DOHH2 (cell line): Measurements from ENCODE around the gene TIMELESS.

Experiments
- H3F3A ChIP-seq: fragments of 200-600 bp; sonication (generic), shearing (Covaris generic); 2 replicates; pipeline ENCODE4 v1.6.0; 2016; ENCODE audit warnings: antibody characterized with exemption, mild to moderate bottlenecking; ENCODE audit not compliant: control insufficient read depth, insufficient read depth
- H3K27ac ChIP-seq: fragments of 200-600 bp; sonication (generic); 2 replicates; pipeline ENCODE4 v1.5.1; 2014; ENCODE audit warnings: low read depth, mild to moderate bottlenecking, low read length, moderate library complexity
- H3K27me3 ChIP-seq: fragments of 200-600 bp; sonication (generic); 2 replicates; pipeline ENCODE4 v1.6.1; 2014; ENCODE audit warnings: mild to moderate bottlenecking, low read length, mixed read lengths; ENCODE audit not compliant: control insufficient read depth
- H3K36me3 ChIP-seq: fragments of 200-600 bp; sonication (generic); 2 replicates; pipeline ENCODE4 v1.6.1; 2014; ENCODE audit warnings: mild to moderate bottlenecking, low read length, moderate library complexity, mixed read lengths; ENCODE audit not compliant: control insufficient read depth
- H3K4me1 ChIP-seq: fragments of 200-600 bp; sonication (generic); 2 replicates; pipeline ENCODE4 v1.6.1; 2014; ENCODE audit warnings: mild to moderate bottlenecking, low read length, mixed read lengths; ENCODE audit not compliant: control insufficient read depth
- H3K4me2 ChIP-seq: fragments of 200-600 bp; sonication (generic); 2 replicates; pipeline ENCODE4 v1.6.0; 2014; ENCODE audit warnings: mild to moderate bottlenecking, low read length, moderate library complexity
- H3K4me3 ChIP-seq: fragments of 200-600 bp; sonication (generic); 2 replicates; pipeline ENCODE4 v1.5.1; 2014; ENCODE audit warnings: mild to moderate bottlenecking, low read length, mixed read lengths
- H3K79me2 ChIP-seq: fragments of 200-600 bp; sonication (generic); 2 replicates; pipeline ENCODE4 v1.6.1; 2014; ENCODE audit warnings: mild to moderate bottlenecking, low read length, mixed read lengths; ENCODE audit not compliant: control insufficient read depth
- H3K9me2 ChIP-seq: fragments of 200-600 bp; sonication (generic); replicated peaks from 2 replicates; pipeline ENCODE4 v1.6.1; 2014; ENCODE audit warnings: mild to moderate bottlenecking, low read length, mixed read lengths; ENCODE audit not compliant: control insufficient read depth
- H3K9me3 ChIP-seq: fragments of 200-600 bp; sonication (generic); 2 replicates; pipeline ENCODE4 v1.6.1; 2014; ENCODE audit warnings: antibody characterized with exemption, low read length, mixed read lengths; ENCODE audit not compliant: control insufficient read depth, insufficient read depth
- H4K20me1 ChIP-seq: fragments of 200-600 bp; sonication (generic); 2 replicates; pipeline ENCODE4 v1.6.0; 2014; ENCODE audit warnings: low read depth, mild to moderate bottlenecking, antibody characterized with exemption, low read length, moderate library complexity; ENCODE audit not compliant: control insufficient read depth, insufficient read depth
- CTCF ChIP-seq: fragments of 200-600 bp; sonication (generic); IDR thresholded peaks from one replicate; pipeline ENCODE4 v1.5.1; 2014; ENCODE audit warnings: antibody characterized with exemption, mild to moderate bottlenecking, low read depth, low read length; ENCODE audit not compliant: poor library complexity, severe bottlenecking
- EZH2phosphoT487 ChIP-seq: fragments of 200-600 bp; sonication (generic); IDR thresholded peaks from 2 replicates; pipeline ENCODE4 v1.6.1; 2017; ENCODE audit warnings: borderline replicate concordance, mild to moderate bottlenecking, antibody characterized with exemption, low read length, moderate library complexity, mixed read lengths

The TIMELESS gene

GRCh38 chr12:56425193-56425592 is 24.0 kb downstream of the TIMELESS start:
- Histone ChIP-seq H3K4me3 (no peak overlapping the region), H3K36me3 (peaks cover 88% of the 10 kb centered on the region), H3K9me3 (no peaks in the 10 kb centered on the region)

GRCh38 chr12:56420411-56420810 is 28.8 kb downstream of the TIMELESS start:
- no peaks in the 10 kb centered on the region for H3K79me2 ChIP-seq
- no peaks in the 10 kb centered on the region for H3K9me2 ChIP-seq
- H3K4me3 ChIP-seq: no peak overlapping the region
- no peaks in the 10 kb centered on the region for H3K27me3 ChIP-seq
- H4K20me1 ChIP-seq: no peaks in the 10 kb centered on the region
- no peaks in the 10 kb centered on the region for H3F3A ChIP-seq
- H3K9me3 ChIP-seq: no peaks in the 10 kb centered on the region
- no peak overlapping the region for H3K4me2 ChIP-seq
- TF ChIP-seq EZH2phosphoT487: no peak
- TF ChIP-seq CTCF: no peak
- peaks cover 89% of the 10 kb centered on the region for H3K36me3 ChIP-seq
- no peak overlapping the region for H3K27ac ChIP-seq
- H3K4me1 ChIP-seq: no peaks in the 10 kb centered on the region

More at GRCh38 chr12:56425193-56425592, 24.0 kb downstream of the TIMELESS start:
- Histone ChIP-seq H3F3A (no peaks in the 10 kb centered on the region), H3K4me2 (no peak overlapping the region), H3K9me2 (no peaks in the 10 kb centered on the region), H3K4me1 (no peaks in the 10 kb centered on the region), H3K79me2 (no peaks in the 10 kb centered on the region), H3K27ac (no peak overlapping the region), H3K27me3 (no peaks in the 10 kb centered on the region), H4K20me1 (no peaks in the 10 kb centered on the region)
- TF ChIP-seq CTCF: no peak
- TF ChIP-seq EZH2phosphoT487: no peak

- Histone ChIP-seq H3K9me2 (no peaks in the 10 kb centered on the region), H3K27ac (no peak overlapping the region), H4K20me1 (no peaks in the 10 kb centered on the region), H3K4me3 (no peak overlapping the region), H3K36me3 (peaks cover 81% of the 10 kb centered on the region), H3K4me2 (no peak overlapping the region), H3K79me2 (no peaks in the 10 kb centered on the region), H3K9me3 (no peaks in the 10 kb centered on the region), H3K27me3 (no peaks in the 10 kb centered on the region), H3K4me1 (no peaks in the 10 kb centered on the region), H3F3A (no peaks in the 10 kb centered on the region)
- TF ChIP-seq EZH2phosphoT487 (no peak), CTCF (no peak)
These were observed 31.5 kb downstream of the TIMELESS start for GRCh38 chr12:56417739-56418138.
